ENCODE data around the gene KLHL22.
"Not testable (repeated sequence)": the region's sequence is repeated elsewhere in the genome, so short reads cannot be mapped to it uniquely, and the experiment has no call there.

Gene KLHL22

GRCh38 chr22:20396639-20397038, 99.0 kb downstream of the KLHL22 start:
- DNase-seq: no peak

- DNase-seq: no peak
Measured at GRCh38 chr22:20395907-20396287, 99.7 kb downstream of the KLHL22 start.

- no peak for DNase-seq
Measured at GRCh38 chr22:20395181-20395906, 100.3 kb downstream of the KLHL22 start.

- DNase-seq: peak; percentile 80
Measured at GRCh38 chr22:20393705-20394476, 101.7 kb downstream of the KLHL22 start, which contains the start of gene ZNF74. Gene ZNF74 (plus strand): TSS chr22:20394151. CDS start chr22:20394629, 478 bp downstream.

GRCh38 chr22:20392983-20393704, 102.5 kb downstream of the KLHL22 start:
- no peak for DNase-seq

- not testable (repeated sequence) for DNase-seq
Measured at GRCh38 chr22:20392365-20392881, 103.2 kb downstream of the KLHL22 start.
